ENCODE results near the gene RPS15. TPM values are rescaled to one million over a fixed set of nuclear protein-coding genes. Genes with fewer than 3 reads are reported as not detected.

The RPS15 gene
- total and polyA plus RNA-seq, 9 of the 15 experiments (the other 6 are each of a cell fraction or from before 2014, with no cell fraction given) = 605 to 2,791 (median 957) TPM

- TF ChIP-seq ETS1 (conservative IDR thresholded peaks at IDR 0.05; ENCODE audit: control insufficient read depth, low read depth, low read length) (0 out of 2 replicates have a peak, but pooled peaks have one; percentile 36), POLR3G (IDR thresholded peaks at IDR 0.05; ENCODE audit: extremely low read depth, insufficient read length, insufficient replicate concordance) (no peak), NR3C1 (CRISPR knock-in tag; IDR thresholded peaks at IDR 0.05) (no peak), HBP1 (CRISPR knock-in tag; IDR thresholded peaks at IDR 0.05) (0 out of 2 replicates have a peak, but pooled peaks have one; percentile 15), STAG1 (CRISPR knock-in tag; IDR thresholded peaks at IDR 0.05; ENCODE audit: borderline replicate concordance) (peak; percentile 31; the same call in 1 of the 2 replicates), NONO (IDR thresholded peaks at IDR 0.05; ENCODE audit: low read depth in 2 of 2, low read length in 1 of 2) (0 out of 4 replicates have a peak, but pooled peaks of 1 of the 2 experiments have one; percentile 5), FIP1L1 (IDR thresholded peaks at IDR 0.05; ENCODE audit: low read depth, low read length, poor library complexity, severe bottlenecking) (peak; percentile 48), THAP12 (CRISPR knock-in tag; IDR thresholded peaks at IDR 0.05) (peak; percentile 62; the same call in 1 of the 2 replicates), EGR1 (conservative IDR thresholded peaks at IDR 0.05) (peak; percentile 62), ZNF696 (CRISPR knock-in tag; conservative IDR thresholded peaks at IDR 0.05) (no peak), RB1 (IDR thresholded peaks at IDR 0.05; ENCODE audit: low read depth) (0 out of 2 replicates have a peak, but pooled peaks have one; percentile 31), POLR2AphosphoS2 (IDR thresholded peaks at IDR 0.05; ENCODE audit: low read length) (peak; percentile 25; the same call in 1 of the 2 replicates), ZBTB7A (IDR thresholded peaks at IDR 0.05; ENCODE audit: borderline replicate concordance, control insufficient read depth, low read depth, low read length) (peak; percentile 6; the same call in 1 of the 2 replicates), PCBP1 (IDR thresholded peaks at IDR 0.05; ENCODE audit: low read depth, low read length, poor library complexity, severe bottlenecking) (peak; percentile 66), CREB1 (IDR thresholded peaks at IDR 0.05) (no peak), CREB1 (CRISPR knock-in tag; IDR thresholded peaks at IDR 0.05) (no peak), ZNF717 (CRISPR knock-in tag; IDR thresholded peaks at IDR 0.05) (no peak), SIN3A (IDR thresholded peaks at IDR 0.05; ENCODE audit: borderline replicate concordance in 2 of 2, control insufficient read depth in 1 of 2, low read depth in 2 of 2, low read length in 2 of 2) (0 out of 4 replicates have a peak, but pooled peaks of 1 of the 2 experiments have one; percentile 56)
Measured at GRCh38 chr19:1456121-1456900, 18.1 kb downstream of the RPS15 start (continued).

Measured in K562 (cell line).